BE2C (cell line): ENCODE results near the gene DCAF5.

Experiments used
- DNase-seq: peaks from one replicate; pipeline ENCODE4 v3.0.0-alpha.2; 2020
- H3K27me3 ChIP-seq: fragments of 250-450 bp; sonication (Bioruptor Pico); 2 replicates; pipeline ENCODE4 v1.5.1; 2020; ENCODE audit warnings: mild to moderate bottlenecking
- H3K36me3 ChIP-seq: fragments of 250-450 bp; sonication (Bioruptor Pico); 2 replicates; pipeline ENCODE4 v1.5.1; 2020; ENCODE audit warnings: mild to moderate bottlenecking
- H3K4me1 ChIP-seq: fragments of 250-450 bp; sonication (Bioruptor Pico); 2 replicates; pipeline ENCODE4 v1.5.1; 2020
- H3K4me3 ChIP-seq: 2 replicates; pipeline ENCODE4 v1.5.1; 2011; ENCODE audit warnings: low read depth, low read length
- H3K9me3 ChIP-seq: fragments of 250-450 bp; sonication (Bioruptor Pico); 2 replicates; pipeline ENCODE4 v1.5.1; 2020
- CTCF ChIP-seq: IDR thresholded peaks from 2 replicates; pipeline ENCODE4 v1.5.1; 2012; ENCODE audit warnings: mild to moderate bottlenecking, low read depth, low read length

The DCAF5 gene

GRCh38 chr14:69129264-69129880 lies 23.5 kb downstream of the DCAF5 start:
- no peaks in the 10 kb centered on the region for H3K36me3 ChIP-seq
- TF ChIP-seq CTCF = peak; percentile 99
- H3K4me3 ChIP-seq = no peak overlapping the region
- no peaks in the 10 kb centered on the region; the same call in 1 of the 2 replicates for H3K9me3 ChIP-seq
- no peaks in the 10 kb centered on the region for H3K27me3 ChIP-seq
- peaks cover 39% of the 10 kb centered on the region for H3K4me1 ChIP-seq
- peak; percentile 77 for DNase-seq

GRCh38 chr14:69118305-69118704 lies 34.6 kb downstream of the DCAF5 start:
- H3K36me3 ChIP-seq = peaks cover 11% of the 10 kb centered on the region; the same call in 1 of the 2 replicates
- H3K9me3 ChIP-seq = no peaks in the 10 kb centered on the region
- DNase-seq = no peak
- TF ChIP-seq CTCF = no peak
- no peaks in the 10 kb centered on the region for H3K4me1 ChIP-seq
- no peak overlapping the region for H3K4me3 ChIP-seq
- H3K27me3 ChIP-seq = no peaks in the 10 kb centered on the region

- Histone ChIP-seq H3K4me3 (no peak overlapping the region), H3K27me3 (no peaks in the 10 kb centered on the region), H3K36me3 (peaks cover 11% of the 10 kb centered on the region; the same call in 1 of the 2 replicates), H3K4me1 (no peaks in the 10 kb centered on the region), H3K9me3 (no peaks in the 10 kb centered on the region)
- DNase-seq = no peak
- TF ChIP-seq CTCF = no peak
Observed at GRCh38 chr14:69117020-69117767, 35.7 kb downstream of the DCAF5 start.

GRCh38 chr14:69115407-69116185 lies 37.3 kb downstream of the DCAF5 start:
- H3K9me3 ChIP-seq = no peaks in the 10 kb centered on the region
- H3K27me3 ChIP-seq = no peaks in the 10 kb centered on the region
- no peaks in the 10 kb centered on the region for H3K4me1 ChIP-seq
- TF ChIP-seq CTCF = no peak
- H3K4me3 ChIP-seq = no peak overlapping the region
- DNase-seq = no peak
- H3K36me3 ChIP-seq = peaks cover 7% of the 10 kb centered on the region; the same call in 1 of the 2 replicates

GRCh38 chr14:69114763-69115162 lies 38.2 kb downstream of the DCAF5 start:
- H3K36me3 ChIP-seq = peaks cover 7% of the 10 kb centered on the region; the same call in 1 of the 2 replicates
- H3K27me3 ChIP-seq = no peaks in the 10 kb centered on the region
- no peak for TF ChIP-seq CTCF
- DNase-seq = no peak
- H3K9me3 ChIP-seq = no peaks in the 10 kb centered on the region
- H3K4me3 ChIP-seq = no peak overlapping the region
- H3K4me1 ChIP-seq = no peaks in the 10 kb centered on the region
